Measurements from ENCODE around the gene MYO6. TPM values are rescaled to one million over a fixed set of nuclear protein-coding genes. Genes with fewer than 3 reads are reported as not detected.
"Not testable (repeated sequence)": the region's sequence is repeated elsewhere in the genome, so short reads cannot be mapped to it uniquely, and the experiment has no call there.

The MYO6 gene
- 1 to 10 TPM in 1 of 2 donors, under 1 TPM in 1; 0.62 to 2.0 TPM for total RNA-seq

DNA sequence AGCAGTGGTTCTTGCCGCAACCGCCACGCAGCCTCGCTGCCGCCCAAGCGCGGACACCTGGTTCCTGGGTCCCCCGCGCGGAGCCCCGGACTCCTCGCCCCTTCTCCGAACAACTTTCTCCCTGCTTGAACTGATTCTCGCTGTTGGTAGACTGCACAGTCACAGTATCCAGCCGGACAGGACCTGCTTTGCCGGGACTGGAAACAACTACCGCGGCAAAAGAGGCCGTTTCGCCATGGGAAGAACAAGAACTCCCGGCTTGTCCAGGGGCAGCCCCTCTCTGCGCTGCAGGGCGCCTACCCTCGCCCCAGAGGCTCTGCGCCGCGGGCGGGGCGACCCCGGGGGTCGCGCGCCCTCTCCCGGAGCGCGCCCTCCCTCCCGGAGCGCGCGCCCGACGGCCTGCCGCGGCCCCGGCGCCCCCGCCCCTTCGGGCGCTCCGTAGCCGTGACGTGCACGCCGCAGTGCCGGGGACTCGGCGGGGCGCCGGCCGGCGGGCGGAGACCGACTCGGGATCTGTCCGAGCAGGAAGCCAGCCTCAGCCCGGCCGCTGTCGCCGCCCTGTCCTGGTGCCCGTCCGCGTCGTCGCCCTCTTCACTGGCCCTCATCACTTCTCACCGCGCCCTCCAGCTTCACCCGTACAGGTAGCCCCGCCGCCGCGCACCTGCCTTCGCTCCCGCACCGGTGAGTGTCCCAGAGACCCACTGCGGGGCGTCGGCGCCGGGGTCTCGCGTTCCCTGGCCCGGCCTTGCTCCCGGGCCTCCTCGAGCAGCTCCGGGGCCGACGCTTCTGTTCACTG, at the start of gene MYO6:
Gene MYO6 (plus strand): TSS at position 497 of the 796 bp plus-strand sequence. CDS start 68,309 bp downstream, outside the sequence.
- DNase-seq (ENCODE audit: low spot score in 2 of 2), result peak; percentile 32 to 57
- no peaks in the 10 kb centered on the region for H3K9me3 Mint-ChIP-seq
- peaks cover 0 to 11% of the 10 kb centered on the region in 2 donors for H3K36me3 Mint-ChIP-seq
- H3K27ac Mint-ChIP-seq, result peak within 1 kb of the TSS in 1 of 2 donors; percentile 63
- ATAC-seq, result peak; percentile 89

- not testable (repeated sequence) for DNase-seq (ENCODE audit: low spot score in 2 of 2); ATAC-seq; H3K27ac Mint-ChIP-seq; H3K9me3 Mint-ChIP-seq
- peaks cover 0 to 12% of the 10 kb centered on the region in 2 donors for H3K36me3 Mint-ChIP-seq
Observed at GRCh38 chr6:75708334-75708733, 40.7 kb upstream of the MYO6 start.

DNA sequence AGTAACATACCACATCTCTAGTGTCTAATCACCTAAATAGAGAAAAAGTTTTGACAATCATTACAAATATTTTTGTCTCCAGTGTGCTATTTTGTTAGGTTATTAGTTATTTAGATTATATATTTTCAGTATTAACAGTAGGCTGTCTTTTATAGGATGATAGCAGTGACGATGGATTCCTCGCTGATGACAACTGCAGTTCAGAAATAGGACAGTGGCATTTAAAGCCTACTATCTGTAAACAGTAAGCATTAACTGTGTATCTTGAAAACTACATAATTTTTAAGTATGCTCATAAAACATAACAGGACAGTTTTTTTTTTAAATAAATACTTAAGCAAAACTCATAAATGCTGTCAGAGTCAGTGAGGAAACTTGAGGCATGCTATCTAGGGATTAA, 37.9 kb upstream of the MYO6 start:
- peaks cover 9 to 14% of the 10 kb centered on the region in 2 donors for H3K36me3 Mint-ChIP-seq
- no peak overlapping the region for H3K27ac Mint-ChIP-seq
- ATAC-seq (no peak), DNase-seq (ENCODE audit: low spot score in 2 of 2) (no peak)
- no peaks in the 10 kb centered on the region for H3K9me3 Mint-ChIP-seq

DNA sequence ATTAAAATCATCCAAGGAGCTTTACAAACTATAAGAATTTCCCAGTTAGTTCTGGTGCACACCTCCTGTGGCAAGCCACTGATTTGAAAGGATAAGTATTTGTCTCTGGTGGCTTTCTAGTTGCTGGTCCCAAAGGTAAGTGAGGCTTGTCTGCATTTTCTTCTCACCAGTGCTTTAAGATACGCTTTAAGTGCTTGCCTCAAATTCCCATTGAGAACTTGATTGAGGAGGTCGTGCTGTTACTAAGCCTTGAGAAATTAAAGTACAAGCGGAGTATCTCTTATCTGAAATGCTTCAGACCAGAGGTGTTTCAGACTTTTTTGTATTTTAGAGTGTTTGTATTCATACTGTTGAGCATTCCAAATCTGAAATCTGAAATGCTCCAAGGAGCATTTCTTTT, 29.9 kb upstream of the MYO6 start:
- ATAC-seq (no peak), DNase-seq (ENCODE audit: low spot score in 2 of 2) (no peak)
- Mint-ChIP-seq H3K36me3 (peaks cover 5 to 12% of the 10 kb centered on the region in 2 donors), H3K27ac (no peak overlapping the region), H3K9me3 (no peaks in the 10 kb centered on the region)

DNA sequence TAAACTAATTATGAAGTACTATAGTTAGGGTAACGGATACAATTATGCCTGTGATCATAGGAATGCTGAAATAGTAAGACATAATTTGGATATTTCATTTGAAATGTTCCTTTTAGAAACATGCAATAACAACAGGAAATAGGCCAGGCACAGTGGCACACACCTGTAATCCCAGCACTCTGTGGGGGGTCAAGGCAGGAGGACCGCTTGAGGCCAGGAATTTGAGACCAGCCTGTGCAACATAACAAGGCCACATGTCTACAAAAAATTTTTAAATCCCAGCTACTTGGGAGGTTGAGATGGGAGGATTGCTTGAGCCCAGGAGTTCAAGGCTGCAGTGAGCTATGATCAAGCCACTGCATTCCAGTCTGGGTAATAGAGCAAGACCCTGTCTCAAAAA, 25.7 kb upstream of the MYO6 start:
- ATAC-seq, result no peak
- no peaks in the 10 kb centered on the region for H3K9me3 Mint-ChIP-seq
- DNase-seq (ENCODE audit: low spot score in 2 of 2), result no peak
- no peak overlapping the region for H3K27ac Mint-ChIP-seq
- no peaks in the 10 kb centered on the region for H3K36me3 Mint-ChIP-seq

DNA sequence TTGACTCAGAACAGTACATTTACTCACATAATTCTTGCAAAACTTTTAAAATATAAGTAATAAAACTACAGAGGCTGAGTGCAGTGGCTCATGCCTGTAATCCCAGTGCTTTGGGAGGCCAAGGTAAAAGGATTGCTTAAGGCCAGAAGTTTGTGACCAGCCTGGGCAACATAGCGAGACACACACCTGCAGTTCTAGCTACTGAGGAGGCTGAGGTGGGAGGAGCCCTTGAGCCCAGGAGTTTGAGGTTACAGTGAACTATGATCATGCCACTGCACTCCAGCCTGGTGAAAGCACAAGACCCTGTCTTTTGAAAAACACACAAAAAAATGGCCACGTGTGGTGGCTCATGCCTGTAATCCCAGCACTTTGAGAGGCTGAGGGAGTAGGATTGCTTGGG, 21.8 kb upstream of the MYO6 start:
- Mint-ChIP-seq H3K9me3 (no peaks in the 10 kb centered on the region), H3K36me3 (no peaks in the 10 kb centered on the region), H3K27ac (no peak overlapping the region)
- ATAC-seq (no peak), DNase-seq (ENCODE audit: low spot score in 2 of 2) (no peak)

GRCh38 chr6:75731029-75731428, 18.0 kb upstream of the MYO6 start:
- not testable (repeated sequence) for H3K9me3 Mint-ChIP-seq; H3K27ac Mint-ChIP-seq; H3K36me3 Mint-ChIP-seq; DNase-seq (ENCODE audit: low spot score in 2 of 2); ATAC-seq

- H3K27ac Mint-ChIP-seq, result no peak overlapping the region
- DNase-seq (ENCODE audit: low spot score in 2 of 2), result no peak
- no peak for ATAC-seq
- H3K9me3 Mint-ChIP-seq, result no peaks in the 10 kb centered on the region
- H3K36me3 Mint-ChIP-seq, result no peaks in the 10 kb centered on the region
Observed at GRCh38 chr6:75735491-75736186, 13.4 kb upstream of the MYO6 start.

DNA sequence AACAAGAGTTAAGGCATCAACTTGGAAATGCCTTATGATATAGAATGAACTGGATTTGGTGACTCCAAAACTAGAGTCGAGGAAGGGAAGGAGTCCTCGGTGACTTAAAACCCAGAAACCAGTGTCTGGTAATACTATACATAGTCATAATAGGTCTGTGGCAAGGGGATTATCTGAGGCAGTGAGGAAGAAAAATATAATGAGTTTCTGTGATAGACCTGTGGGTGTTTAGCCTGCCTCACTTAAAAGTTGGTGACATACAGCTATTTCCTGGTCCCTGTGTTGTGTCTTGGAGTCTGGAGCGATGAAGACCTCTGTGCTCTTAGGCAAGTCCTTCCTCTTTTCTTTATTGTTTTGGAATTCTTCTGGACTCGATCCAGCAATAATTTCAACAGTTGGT, 5.1 kb upstream of the MYO6 start:
- peaks cover 0 to 6% of the 10 kb centered on the region in 2 donors for H3K36me3 Mint-ChIP-seq
- no peaks in the 10 kb centered on the region for H3K9me3 Mint-ChIP-seq
- ATAC-seq (no peak), DNase-seq (ENCODE audit: low spot score in 2 of 2) (no peak)
- no peak overlapping the region for H3K27ac Mint-ChIP-seq

GRCh38 chr6:75745404-75745803, 3.6 kb upstream of the MYO6 start:
- Mint-ChIP-seq H3K27ac (no peak overlapping the region), H3K36me3 (peaks cover 0 to 11% of the 10 kb centered on the region in 2 donors), H3K9me3 (no peaks in the 10 kb centered on the region)
- DNase-seq (ENCODE audit: low spot score in 2 of 2) (no peak), ATAC-seq (no peak)

DNA sequence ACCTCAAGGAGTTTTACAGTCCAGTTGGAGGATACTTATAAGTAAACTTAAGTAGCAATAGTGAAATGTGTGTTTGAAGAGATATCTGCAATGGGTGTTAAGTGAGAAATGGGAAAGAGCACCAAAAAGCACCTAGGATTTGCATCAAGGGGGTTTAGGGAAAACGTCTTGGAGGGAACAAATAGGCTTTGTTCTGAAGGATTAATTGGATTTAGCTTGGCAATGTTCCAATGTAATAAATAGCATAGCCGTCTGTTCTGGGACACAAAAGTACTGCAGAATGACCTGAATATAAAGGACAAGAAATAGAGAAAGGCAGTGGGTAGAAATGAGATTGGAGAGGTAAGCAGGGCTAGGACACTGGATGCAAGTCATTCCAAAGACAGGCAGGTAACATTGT, 2.8 kb upstream of the MYO6 start:
- ATAC-seq (no peak), DNase-seq (ENCODE audit: low spot score in 2 of 2) (no peak)
- peaks cover 0 to 11% of the 10 kb centered on the region in 2 donors for H3K36me3 Mint-ChIP-seq
- H3K9me3 Mint-ChIP-seq, result no peaks in the 10 kb centered on the region
- no peak overlapping the region for H3K27ac Mint-ChIP-seq

GRCh38 chr6:75747152-75747992, 1.7 kb upstream of the MYO6 start:
- no peak for ATAC-seq
- no peak for DNase-seq (ENCODE audit: low spot score in 2 of 2)
- Mint-ChIP-seq H3K27ac (no peak overlapping the region), H3K9me3 (no peaks in the 10 kb centered on the region), H3K36me3 (peaks cover 0 to 11% of the 10 kb centered on the region in 2 donors)

DNA sequence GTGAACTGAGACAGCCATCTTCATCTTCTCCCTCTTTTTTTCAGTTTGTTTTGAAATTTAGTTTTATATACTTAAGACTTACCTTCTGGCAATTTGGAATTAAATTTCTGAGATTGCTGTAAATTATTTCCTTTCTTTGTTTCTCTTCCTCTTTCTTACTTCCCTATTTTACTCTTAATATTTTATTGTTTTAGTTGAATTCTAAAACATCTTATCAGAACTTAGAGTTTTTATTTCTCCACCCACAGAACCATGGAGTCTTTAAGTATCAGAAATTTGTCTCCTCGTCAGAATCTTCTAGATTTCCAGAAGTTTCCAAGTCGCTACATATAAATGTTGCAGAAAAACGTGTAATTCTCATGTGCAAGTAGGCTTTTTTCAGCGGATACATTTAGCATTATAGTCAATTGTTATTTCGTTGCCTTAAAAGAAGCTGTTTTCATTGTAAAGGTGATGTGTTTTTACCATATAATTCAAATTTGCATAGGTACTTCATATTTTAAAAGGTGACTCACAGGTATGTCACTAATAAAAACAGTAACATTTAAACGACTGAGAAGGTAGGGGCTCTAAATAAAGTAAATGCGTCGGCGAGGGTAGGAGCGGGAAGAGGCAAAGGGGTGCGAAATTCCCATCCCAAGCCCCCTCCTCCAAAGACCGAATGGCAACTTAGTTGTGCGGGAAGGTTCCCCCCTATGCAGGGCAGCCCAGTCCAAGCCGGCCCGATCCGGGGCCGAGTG, 866 bp upstream of the MYO6 start:
- DNase-seq (ENCODE audit: low spot score in 2 of 2), result no peak
- peaks cover 0 to 11% of the 10 kb centered on the region in 2 donors for H3K36me3 Mint-ChIP-seq
- H3K9me3 Mint-ChIP-seq, result no peaks in the 10 kb centered on the region
- ATAC-seq, result no peak
- no peak overlapping the region for H3K27ac Mint-ChIP-seq

DNA sequence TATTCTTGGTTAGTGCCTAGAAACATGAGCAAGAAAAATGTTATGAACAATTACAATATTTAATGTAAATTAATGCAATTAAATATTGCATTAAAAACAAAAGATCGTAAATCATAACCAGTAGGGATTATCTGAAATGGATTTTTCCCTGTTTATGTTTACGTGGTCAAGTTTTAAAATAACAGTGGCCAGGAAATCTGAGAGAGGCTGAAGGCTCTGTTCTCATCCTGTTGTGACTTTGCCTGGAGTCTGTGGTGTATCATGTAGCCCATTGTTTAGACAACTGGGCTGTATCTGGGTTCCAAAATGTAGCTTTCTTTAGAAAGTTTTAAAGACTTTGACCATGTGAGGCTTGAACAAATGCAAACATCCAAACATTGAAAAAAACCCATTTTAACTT, 2.4 kb downstream of the MYO6 start:
- no peak for ATAC-seq
- Mint-ChIP-seq H3K27ac (no peak overlapping the region), H3K9me3 (no peaks in the 10 kb centered on the region), H3K36me3 (peaks cover 0 to 5% of the 10 kb centered on the region in 2 donors)
- DNase-seq (ENCODE audit: low spot score in 2 of 2), result no peak

DNA sequence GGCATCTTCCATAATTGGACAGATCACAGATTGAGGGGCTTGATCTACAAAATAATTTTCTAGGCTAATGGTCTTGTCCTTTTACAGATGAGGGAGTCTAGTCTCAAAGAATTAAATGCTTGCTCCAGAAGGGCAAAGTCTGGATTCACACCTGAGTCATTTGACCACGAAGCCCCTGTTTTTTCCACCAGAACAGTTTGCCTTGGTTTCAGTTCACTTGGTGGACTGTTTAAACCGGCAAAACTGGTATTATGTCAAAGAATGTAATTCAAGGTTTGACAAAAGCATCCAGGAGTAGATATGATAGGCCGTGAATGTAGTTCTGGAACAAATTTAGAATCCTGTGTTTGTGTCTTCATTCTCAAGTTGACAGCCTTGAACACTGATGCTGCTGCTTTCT, 3.3 kb downstream of the MYO6 start:
- ATAC-seq, result no peak
- H3K27ac Mint-ChIP-seq, result no peak overlapping the region
- no peak for DNase-seq (ENCODE audit: low spot score in 2 of 2)
- no peaks in the 10 kb centered on the region for H3K9me3 Mint-ChIP-seq
- H3K36me3 Mint-ChIP-seq, result peaks cover 0 to 5% of the 10 kb centered on the region in 2 donors

- no peak for ATAC-seq
- Mint-ChIP-seq H3K36me3 (no peaks in the 10 kb centered on the region), H3K27ac (no peak overlapping the region), H3K9me3 (no peaks in the 10 kb centered on the region)
- DNase-seq (ENCODE audit: low spot score in 2 of 2), result no peak
Observed at GRCh38 chr6:75755704-75756103, 6.7 kb downstream of the MYO6 start.
